ENCODE results near the gene MBD5. TPM values are rescaled to one million over a fixed set of nuclear protein-coding genes. Genes with fewer than 3 reads are reported as not detected.

The MBD5 gene
- total and polyA plus RNA-seq, 9 donors: 12.2 to 23.6 (median 19.6) TPM

- peaks cover 3% of the 10 kb centered on the region for H3K36me3 ChIP-seq (ENCODE audit: control insufficient read depth, insufficient read depth, low read length)
- H3K4me1 ChIP-seq (ENCODE audit: control insufficient read depth, insufficient read depth, low read length): no peaks in the 10 kb centered on the region
- peaks cover 4% of the 10 kb centered on the region for H3K9me3 ChIP-seq (replicated peaks; ENCODE audit: control insufficient read depth, low read depth, low read length)
- no CpG with 5 or more reads among the region's 4 CpGs for WGBS (ENCODE audit: insufficient coverage)
- H3K27ac ChIP-seq (ENCODE audit: low read length): no peak overlapping the region
- peak; percentile 57 for DNase-seq
- H3K4me3 ChIP-seq (ENCODE audit: low read length): no peak overlapping the region
- no peaks in the 10 kb centered on the region for H3K27me3 ChIP-seq (ENCODE audit: control insufficient read depth, insufficient read depth, low read length)
These were observed 217.7 kb downstream of the MBD5 start for GRCh38 chr2:148238561-148238960.

GRCh38 chr2:148240838-148241237 lies 219.9 kb downstream of the MBD5 start:
- WGBS (ENCODE audit: insufficient coverage): no CpG with 5 or more reads among the region's 1 CpG
- no peak overlapping the region for H3K27ac ChIP-seq (ENCODE audit: low read length)
- H3K27me3 ChIP-seq (ENCODE audit: control insufficient read depth, insufficient read depth, low read length): no peaks in the 10 kb centered on the region
- DNase-seq: no peak
- H3K9me3 ChIP-seq (replicated peaks; ENCODE audit: control insufficient read depth, low read depth, low read length): peaks cover 4% of the 10 kb centered on the region
- H3K4me3 ChIP-seq (ENCODE audit: low read length): no peak overlapping the region
- peaks cover 3% of the 10 kb centered on the region for H3K36me3 ChIP-seq (ENCODE audit: control insufficient read depth, insufficient read depth, low read length)
- H3K4me1 ChIP-seq (ENCODE audit: control insufficient read depth, insufficient read depth, low read length): no peaks in the 10 kb centered on the region

- H3K36me3 ChIP-seq (ENCODE audit: control insufficient read depth, insufficient read depth, low read length): no peaks in the 10 kb centered on the region
- no peaks in the 10 kb centered on the region for H3K4me1 ChIP-seq (ENCODE audit: control insufficient read depth, insufficient read depth, low read length)
- H3K9me3 ChIP-seq (replicated peaks; ENCODE audit: control insufficient read depth, low read depth, low read length): no peaks in the 10 kb centered on the region
- DNase-seq: no peak
- no peak overlapping the region for H3K4me3 ChIP-seq (ENCODE audit: low read length)
- H3K27me3 ChIP-seq (ENCODE audit: control insufficient read depth, insufficient read depth, low read length): no peaks in the 10 kb centered on the region
- 90% methylated on average over 2 of the region's 5 CpGs for WGBS (ENCODE audit: insufficient coverage)
- H3K27ac ChIP-seq (ENCODE audit: low read length): no peak overlapping the region
These were observed 223.9 kb downstream of the MBD5 start for GRCh38 chr2:148244593-148245292.

- DNase-seq: no peak
- H3K36me3 ChIP-seq (ENCODE audit: control insufficient read depth, insufficient read depth, low read length): peaks cover 11% of the 10 kb centered on the region
- no peaks in the 10 kb centered on the region for H3K4me1 ChIP-seq (ENCODE audit: control insufficient read depth, insufficient read depth, low read length)
- H3K27me3 ChIP-seq (ENCODE audit: control insufficient read depth, insufficient read depth, low read length): no peaks in the 10 kb centered on the region
- H3K9me3 ChIP-seq (replicated peaks; ENCODE audit: control insufficient read depth, low read depth, low read length): peaks cover 17% of the 10 kb centered on the region
- WGBS (ENCODE audit: insufficient coverage): 92% methylated on average over 2 of the region's 5 CpGs
- H3K4me3 ChIP-seq (ENCODE audit: low read length): no peak overlapping the region
- H3K27ac ChIP-seq (ENCODE audit: low read length): no peak overlapping the region
These were observed 231.1 kb downstream of the MBD5 start for GRCh38 chr2:148251993-148252392.

- Histone ChIP-seq H3K27me3 (ENCODE audit: control insufficient read depth, insufficient read depth, low read length) (no peaks in the 10 kb centered on the region), H3K27ac (ENCODE audit: low read length) (no peak overlapping the region), H3K4me1 (ENCODE audit: control insufficient read depth, insufficient read depth, low read length) (no peaks in the 10 kb centered on the region), H3K4me3 (ENCODE audit: low read length) (no peak overlapping the region), H3K36me3 (ENCODE audit: control insufficient read depth, insufficient read depth, low read length) (peaks cover 11% of the 10 kb centered on the region), H3K9me3 (replicated peaks; ENCODE audit: control insufficient read depth, low read depth, low read length) (peaks cover 17% of the 10 kb centered on the region)
- no CpG with 5 or more reads among the region's 2 CpGs for WGBS (ENCODE audit: insufficient coverage)
- no peak for DNase-seq
These were observed 231.8 kb downstream of the MBD5 start for GRCh38 chr2:148252646-148253045.

- Histone ChIP-seq H3K36me3 (ENCODE audit: control insufficient read depth, insufficient read depth, low read length) (peaks cover 13% of the 10 kb centered on the region), H3K4me1 (ENCODE audit: control insufficient read depth, insufficient read depth, low read length) (no peaks in the 10 kb centered on the region), H3K27ac (ENCODE audit: low read length) (no peak overlapping the region), H3K27me3 (ENCODE audit: control insufficient read depth, insufficient read depth, low read length) (no peaks in the 10 kb centered on the region), H3K9me3 (replicated peaks; ENCODE audit: control insufficient read depth, low read depth, low read length) (peaks cover 20% of the 10 kb centered on the region), H3K4me3 (ENCODE audit: low read length) (no peak overlapping the region)
- no peak for DNase-seq
- 92% methylated on average over 5 of the region's 6 CpGs for WGBS (ENCODE audit: insufficient coverage)
These were observed 232.8 kb downstream of the MBD5 start for GRCh38 chr2:148253685-148254084.

GRCh38 chr2:148255929-148256328 lies 235.0 kb downstream of the MBD5 start:
- H3K27ac ChIP-seq (ENCODE audit: low read length): no peak overlapping the region
- H3K36me3 ChIP-seq (ENCODE audit: control insufficient read depth, insufficient read depth, low read length): peaks cover 16% of the 10 kb centered on the region
- H3K27me3 ChIP-seq (ENCODE audit: control insufficient read depth, insufficient read depth, low read length): no peaks in the 10 kb centered on the region
- DNase-seq: no peak
- H3K4me3 ChIP-seq (ENCODE audit: low read length): no peak overlapping the region
- WGBS (ENCODE audit: insufficient coverage): 93% methylated on average over 8 of the region's 8 CpGs
- peaks cover 27% of the 10 kb centered on the region for H3K9me3 ChIP-seq (replicated peaks; ENCODE audit: control insufficient read depth, low read depth, low read length)
- H3K4me1 ChIP-seq (ENCODE audit: control insufficient read depth, insufficient read depth, low read length): no peaks in the 10 kb centered on the region

GRCh38 chr2:148257276-148257675 lies 236.4 kb downstream of the MBD5 start:
- Histone ChIP-seq H3K27me3 (ENCODE audit: control insufficient read depth, insufficient read depth, low read length) (no peaks in the 10 kb centered on the region), H3K4me3 (ENCODE audit: low read length) (no peak overlapping the region), H3K36me3 (ENCODE audit: control insufficient read depth, insufficient read depth, low read length) (peaks cover 16% of the 10 kb centered on the region), H3K9me3 (replicated peaks; ENCODE audit: control insufficient read depth, low read depth, low read length) (peaks cover 27% of the 10 kb centered on the region), H3K4me1 (ENCODE audit: control insufficient read depth, insufficient read depth, low read length) (no peaks in the 10 kb centered on the region), H3K27ac (ENCODE audit: low read length) (no peak overlapping the region)
- WGBS (ENCODE audit: insufficient coverage): 98% methylated on average over 6 of the region's 6 CpGs
- DNase-seq: no peak

- Histone ChIP-seq H3K9me3 (replicated peaks; ENCODE audit: control insufficient read depth, low read depth, low read length) (peaks cover 24% of the 10 kb centered on the region), H3K36me3 (ENCODE audit: control insufficient read depth, insufficient read depth, low read length) (peaks cover 16% of the 10 kb centered on the region), H3K4me3 (ENCODE audit: low read length) (no peak overlapping the region), H3K27ac (ENCODE audit: low read length) (no peak overlapping the region), H3K27me3 (ENCODE audit: control insufficient read depth, insufficient read depth, low read length) (no peaks in the 10 kb centered on the region), H3K4me1 (ENCODE audit: control insufficient read depth, insufficient read depth, low read length) (no peaks in the 10 kb centered on the region)
- DNase-seq: no peak
- 75% methylated on average over 4 of the region's 10 CpGs for WGBS (ENCODE audit: insufficient coverage)
These were observed 237.2 kb downstream of the MBD5 start for GRCh38 chr2:148258124-148258523.

- 50% methylated on average over 1 of the region's 6 CpGs for WGBS (ENCODE audit: insufficient coverage)
These were observed 238.8 kb downstream of the MBD5 start for GRCh38 chr2:148259674-148260073.

GRCh38 chr2:148263890-148264289 lies 243.0 kb downstream of the MBD5 start:
- H3K9me3 ChIP-seq (replicated peaks; ENCODE audit: control insufficient read depth, low read depth, low read length): peaks cover 6% of the 10 kb centered on the region
- no peak overlapping the region for H3K4me3 ChIP-seq (ENCODE audit: low read length)
- H3K27me3 ChIP-seq (ENCODE audit: control insufficient read depth, insufficient read depth, low read length): no peaks in the 10 kb centered on the region
- WGBS (ENCODE audit: insufficient coverage): no CpG with 5 or more reads among the region's 2 CpGs
- peaks cover 3% of the 10 kb centered on the region for H3K36me3 ChIP-seq (ENCODE audit: control insufficient read depth, insufficient read depth, low read length)
- DNase-seq: no peak
- no peak overlapping the region for H3K27ac ChIP-seq (ENCODE audit: low read length)
- no peaks in the 10 kb centered on the region for H3K4me1 ChIP-seq (ENCODE audit: control insufficient read depth, insufficient read depth, low read length)

More at GRCh38 chr2:148259674-148260073, 238.8 kb downstream of the MBD5 start:
- Histone ChIP-seq H3K9me3 (replicated peaks; ENCODE audit: control insufficient read depth, low read depth, low read length) (peaks cover 13% of the 10 kb centered on the region), H3K4me3 (ENCODE audit: low read length) (no peak overlapping the region), H3K36me3 (ENCODE audit: control insufficient read depth, insufficient read depth, low read length) (peaks cover 11% of the 10 kb centered on the region), H3K4me1 (ENCODE audit: control insufficient read depth, insufficient read depth, low read length) (no peaks in the 10 kb centered on the region), H3K27ac (ENCODE audit: low read length) (no peak overlapping the region), H3K27me3 (ENCODE audit: control insufficient read depth, insufficient read depth, low read length) (no peaks in the 10 kb centered on the region)
- no peak for DNase-seq
